Posterior cingulate gyrus (tissue), 11 donors: ENCODE data around the gene MSH5.

ENCODE experiments used
- DNase-seq, 10 donors: peaks; one replicate each; pipeline versions ENCODE4 v3.0.0 to v3.0.0-alpha.2; 2020 to 2021; ENCODE audit warnings: mixed read lengths in 3 of 10
- intact Hi-C: fragments of 100-400 bp; cut with DNase I; formaldehyde crosslinking; loops from one replicate; pipeline ENCODE4 v1.15.1; 2023

MSH5 gene

DNA sequence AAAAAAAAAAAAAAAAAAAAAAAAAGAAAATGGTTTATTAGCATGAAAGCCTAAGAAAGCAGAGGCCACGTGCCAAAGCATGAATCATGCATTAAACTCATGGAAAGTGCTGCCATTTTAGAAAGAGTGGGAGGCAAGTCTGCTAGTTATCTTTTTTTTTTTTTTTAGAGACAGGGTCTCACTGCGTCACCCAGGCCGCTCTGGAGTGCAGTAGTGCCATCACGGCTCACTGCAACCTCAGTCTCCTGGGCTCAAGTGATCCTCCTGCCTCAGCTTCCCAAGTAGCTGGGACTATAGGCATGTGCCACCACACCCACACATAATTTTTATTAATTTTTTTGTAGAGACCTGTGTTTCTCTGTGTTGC, 32.2 kb downstream of the MSH5 start:
- peak in 1 of 10 donors; percentile 26 for DNase-seq
- intact Hi-C loops = no loop called here

DNA sequence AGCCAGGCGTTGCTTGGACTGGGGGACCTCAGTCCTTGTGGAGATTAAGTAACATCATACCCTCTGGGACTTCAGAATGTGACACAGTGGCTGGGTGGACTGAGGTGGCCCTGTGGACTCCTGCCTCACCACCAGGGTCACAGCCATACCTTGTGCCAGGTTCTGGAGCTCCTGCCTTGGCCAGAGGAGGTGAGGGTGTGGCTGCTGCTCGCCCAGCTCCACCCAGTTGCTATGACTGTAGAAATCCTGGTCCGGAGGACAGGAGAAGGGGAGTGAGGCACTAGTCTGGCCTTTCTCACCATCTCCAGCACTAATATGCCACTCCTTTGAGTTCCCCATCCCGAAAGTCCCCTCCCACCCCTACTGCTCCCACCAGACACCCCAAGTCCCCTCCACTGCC, 35.4 kb downstream of the MSH5 start:
- intact Hi-C loops = no loop called here
- peak in 3 of 10 donors; percentile 24 to 62 (median 51) for DNase-seq

DNA sequence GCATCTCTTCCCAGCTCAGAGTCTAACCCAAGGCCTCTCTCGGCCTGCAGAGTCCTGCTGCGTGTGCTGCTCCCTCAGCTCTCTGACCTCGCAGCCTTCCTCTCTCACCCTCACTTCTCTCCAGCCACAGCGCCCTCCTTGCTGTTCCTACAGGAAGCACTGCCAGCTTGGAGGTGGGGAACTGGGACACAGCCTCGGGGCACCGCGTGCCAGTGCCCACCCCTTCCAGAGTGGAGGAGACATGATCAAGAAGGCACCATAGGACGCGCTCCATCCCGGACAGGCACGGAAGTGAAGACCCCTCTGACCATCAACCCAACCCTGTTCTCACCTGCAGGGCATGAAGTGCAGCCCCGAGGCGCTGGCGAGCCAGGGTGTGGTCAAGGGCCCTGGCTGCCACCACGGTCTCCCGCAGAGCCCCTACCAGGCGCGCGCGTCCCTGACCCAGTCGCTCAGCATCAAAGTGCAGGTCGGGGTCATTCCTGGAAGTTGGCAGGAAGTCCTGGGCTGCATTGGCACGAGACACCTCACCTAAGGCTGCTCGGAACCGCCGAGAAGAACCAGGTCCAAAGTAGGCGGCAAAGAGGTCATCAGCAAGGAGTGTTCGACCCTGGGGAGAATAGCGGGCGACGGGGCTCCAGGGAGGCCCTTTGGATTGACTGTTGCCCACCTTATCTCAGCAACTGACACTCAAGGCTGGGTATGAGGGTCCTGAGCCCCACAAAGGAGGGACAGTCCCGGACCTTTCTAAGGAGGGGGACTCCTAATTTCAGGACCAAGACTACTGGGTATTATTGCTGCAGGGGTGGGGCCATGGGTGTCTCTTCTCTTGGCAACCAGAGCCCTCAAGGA, 36.1 kb downstream of the MSH5 start:
- intact Hi-C loops = no loop called here
- peak in 3 of 10 donors; percentile 39 to 72 (median 67) for DNase-seq

DNA sequence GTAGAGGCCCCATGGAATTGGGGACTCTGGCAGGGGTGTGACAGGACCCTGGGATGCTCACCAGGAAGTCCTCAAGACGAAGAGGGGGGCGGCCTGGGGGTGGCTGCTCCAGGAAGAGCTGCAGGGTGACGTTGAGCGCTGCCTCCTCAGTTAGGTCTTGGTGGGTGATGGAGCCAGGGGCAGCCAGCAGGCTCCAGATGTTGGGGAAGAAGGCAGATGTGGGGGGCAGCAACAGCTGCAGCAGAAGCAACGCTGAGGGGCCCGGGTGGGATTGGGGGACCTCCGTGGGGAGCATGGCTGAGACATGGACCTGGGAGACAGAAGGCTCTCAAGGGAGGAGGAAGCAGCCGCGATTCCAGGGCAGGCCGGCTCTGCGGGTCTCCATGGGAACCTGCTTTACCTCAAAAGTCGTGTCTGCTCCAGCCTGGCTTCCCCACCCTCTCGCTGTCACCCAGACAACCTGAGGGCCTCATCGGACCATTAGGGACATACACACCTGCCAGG, 36.7 kb downstream of the MSH5 start:
- DNase-seq = peak in 6 of 10 donors; percentile 40 to 91 (median 67)
- intact Hi-C loops = no loop called here

DNA sequence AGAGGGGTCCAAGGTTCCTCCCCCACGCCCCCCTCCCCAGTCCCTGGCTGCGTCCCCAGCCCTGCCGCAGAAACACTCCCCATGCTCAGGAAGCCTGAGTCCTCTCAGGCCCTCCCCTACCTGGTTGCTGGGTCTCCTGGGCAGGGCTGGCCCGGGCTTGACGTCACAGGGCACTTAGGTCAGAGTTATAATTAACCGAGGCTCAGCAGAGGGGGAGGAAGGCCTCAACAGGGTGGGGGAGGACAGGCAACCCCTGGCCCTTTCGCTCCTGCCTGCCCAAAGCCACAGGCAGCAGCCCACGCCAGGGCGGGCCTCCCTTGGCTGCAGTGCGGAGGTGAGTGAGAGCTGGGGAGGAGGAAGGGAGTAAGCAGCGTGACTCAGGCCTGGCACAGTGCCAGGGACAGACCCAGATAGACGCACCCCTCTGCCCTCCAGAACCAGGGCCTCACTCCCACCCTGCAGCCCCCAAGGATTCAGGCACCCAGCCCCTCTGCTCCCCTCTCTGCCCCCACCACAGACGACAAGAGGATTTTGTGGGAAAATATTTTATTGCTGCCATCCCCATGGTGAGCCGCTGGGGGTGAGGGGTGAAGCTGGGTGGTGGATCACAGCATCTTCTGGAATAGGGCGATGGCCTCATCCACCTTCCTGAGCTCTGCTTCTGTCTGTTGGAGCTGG, 37.3 kb downstream of the MSH5 start, which contains the start of gene VWA7:
VWA7 (minus strand) TSS at position 340 of the 678 bp plus-strand sequence. CDS start 549 bp downstream, outside the sequence.
- intact Hi-C loops = no loop called here
- DNase-seq = peak in 7 of 10 donors; percentile 38 to 93 (median 58)

DNA sequence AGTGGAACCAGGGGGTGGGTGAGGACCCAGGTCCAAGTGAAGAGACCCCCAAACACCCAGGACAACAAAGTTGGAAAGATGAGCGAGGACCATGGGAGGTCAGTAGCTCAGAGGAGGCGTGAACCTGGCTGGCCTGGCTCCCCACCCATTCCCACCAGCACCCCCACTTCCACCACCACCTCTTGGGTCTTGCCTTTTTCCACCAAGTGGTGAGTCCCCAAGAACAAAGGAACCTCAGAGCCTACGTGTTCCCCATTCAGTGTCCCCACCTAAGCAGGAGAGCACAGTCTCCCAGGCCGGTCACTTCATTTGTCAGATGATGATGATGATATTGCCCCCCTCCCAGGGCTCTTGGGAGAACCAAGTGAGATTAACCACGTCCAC, 37.9 kb downstream of the MSH5 start:
- intact Hi-C loops = no loop called here
- peak in 1 of 10 donors; percentile 27 for DNase-seq

DNA sequence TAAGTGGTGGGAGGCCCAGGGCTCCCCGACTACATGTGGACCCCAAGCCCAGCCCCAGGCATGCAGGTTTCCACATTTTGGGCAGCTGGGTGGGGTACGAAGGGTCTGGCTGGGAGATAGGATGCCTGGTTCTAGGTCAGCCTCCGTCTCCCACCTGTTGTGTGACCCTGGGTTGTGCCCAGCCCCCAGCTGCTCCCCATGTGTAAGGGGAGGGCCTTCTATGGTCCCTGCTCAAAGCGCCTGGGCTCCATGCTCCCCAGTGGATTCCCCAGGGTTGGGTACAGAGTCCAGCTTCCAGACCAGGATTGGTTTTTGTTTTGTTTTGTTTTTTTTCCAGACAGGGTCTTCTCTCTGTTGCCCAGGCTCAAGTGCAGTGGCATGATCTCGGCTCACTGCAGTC, 38.4 kb downstream of the MSH5 start:
- DNase-seq = peak in 2 of 10 donors; percentile 20 to 43
- intact Hi-C loops = no loop called here

DNA sequence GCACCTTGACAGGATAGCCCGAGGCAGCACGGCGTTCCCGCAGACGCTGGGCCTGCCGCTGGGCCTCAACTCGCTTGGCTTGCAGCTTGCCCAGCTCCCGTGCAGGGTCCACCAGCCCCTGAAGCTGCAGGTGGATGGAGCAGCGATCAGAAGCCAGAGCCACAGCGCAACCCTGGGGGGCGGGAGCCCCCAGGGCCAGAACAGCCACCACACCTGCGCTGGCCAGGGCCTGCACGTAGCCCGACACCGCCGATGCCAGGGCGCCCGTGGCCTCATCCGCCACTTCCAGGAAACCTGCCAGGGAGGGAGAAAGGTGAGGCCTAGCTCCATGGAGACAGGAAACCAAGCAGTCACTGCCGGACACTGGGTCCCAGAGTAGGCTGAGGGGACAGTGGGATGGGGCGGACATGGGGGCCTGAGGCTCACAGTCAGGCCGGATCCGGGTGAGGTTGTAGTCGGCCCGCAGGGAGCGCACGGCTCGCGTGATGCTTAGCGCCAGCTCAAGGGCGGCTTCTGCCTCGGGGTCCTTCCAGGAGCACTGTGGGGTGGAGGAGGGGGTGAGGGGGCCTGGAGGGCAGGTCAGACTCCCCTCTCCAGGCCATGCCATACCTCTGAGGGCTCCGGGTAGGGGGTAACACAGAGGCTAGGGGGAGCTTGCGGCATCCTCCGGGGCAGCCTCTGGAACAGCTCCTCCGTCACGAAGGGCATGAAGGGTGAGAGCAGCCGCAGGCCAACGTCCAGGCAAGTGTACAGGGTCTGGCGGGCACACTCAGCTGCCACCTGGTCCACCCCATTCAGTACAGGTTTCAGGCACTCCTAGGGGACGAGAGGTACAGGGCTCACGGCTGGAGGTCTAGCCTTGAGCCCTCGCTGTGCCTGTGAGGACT, 39.4 kb downstream of the MSH5 start:
- intact Hi-C loops = no loop called here
- DNase-seq = peak in 3 of 10 donors; percentile 61 to 76 (median 70)

DNA sequence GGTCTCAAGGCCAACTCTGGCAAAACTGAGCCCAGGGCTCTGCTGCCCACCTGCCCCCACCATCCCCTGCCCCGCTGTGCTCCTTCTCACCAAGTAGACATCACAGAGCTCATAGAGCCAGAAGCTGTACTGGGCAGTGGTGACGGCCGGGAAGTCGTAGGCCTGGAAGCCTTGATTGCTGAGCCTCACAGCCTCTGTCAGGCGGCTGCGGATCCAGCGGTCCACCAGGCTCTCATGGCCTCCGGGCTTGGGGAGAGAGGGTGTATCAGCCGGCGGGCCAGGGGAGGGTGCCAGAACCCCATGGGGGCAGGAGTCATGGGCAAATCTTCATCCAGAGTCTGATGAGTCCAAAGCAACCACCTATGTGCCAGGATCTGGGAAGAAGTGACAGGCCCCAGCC, 40.1 kb downstream of the MSH5 start:
- DNase-seq = peak in 3 of 10 donors; percentile 26 to 79 (median 60)
- intact Hi-C loops = no loop called here

DNA sequence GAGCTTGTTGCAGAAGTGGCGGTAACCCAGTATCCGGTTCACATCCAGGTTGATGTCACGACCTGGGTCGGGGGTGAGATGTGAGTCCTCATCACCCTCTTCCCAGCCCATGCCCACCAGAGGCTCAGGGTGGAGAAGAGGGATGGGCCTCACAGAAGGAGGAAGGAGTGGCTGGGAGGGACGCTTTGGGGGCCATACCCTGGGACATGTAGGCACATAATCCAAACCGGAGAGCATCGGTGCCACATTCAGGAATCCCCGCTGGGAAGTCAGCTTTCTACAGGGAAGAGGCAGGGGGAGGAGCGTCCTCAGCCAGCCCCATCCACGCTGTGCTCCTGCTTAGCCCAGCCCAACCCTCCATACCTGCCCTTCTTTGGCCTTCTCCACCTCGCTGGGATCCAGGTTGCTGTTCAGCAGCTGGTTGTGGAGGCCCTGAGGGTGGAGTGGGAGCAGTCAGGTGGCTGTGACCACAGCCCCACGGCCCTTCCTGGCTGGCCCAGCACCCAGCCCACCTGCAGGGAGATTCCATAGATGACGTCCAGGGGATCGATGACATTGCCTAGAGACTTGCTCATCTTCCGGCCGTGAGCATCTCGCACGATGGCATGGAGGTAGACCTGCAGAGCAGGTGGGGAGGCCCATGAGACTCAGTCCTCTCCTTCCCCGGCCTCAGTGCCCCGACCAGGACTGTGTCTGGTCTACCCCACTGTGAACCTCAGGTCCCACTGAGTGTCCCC, 40.9 kb downstream of the MSH5 start:
- intact Hi-C loops = no loop called here

DNA sequence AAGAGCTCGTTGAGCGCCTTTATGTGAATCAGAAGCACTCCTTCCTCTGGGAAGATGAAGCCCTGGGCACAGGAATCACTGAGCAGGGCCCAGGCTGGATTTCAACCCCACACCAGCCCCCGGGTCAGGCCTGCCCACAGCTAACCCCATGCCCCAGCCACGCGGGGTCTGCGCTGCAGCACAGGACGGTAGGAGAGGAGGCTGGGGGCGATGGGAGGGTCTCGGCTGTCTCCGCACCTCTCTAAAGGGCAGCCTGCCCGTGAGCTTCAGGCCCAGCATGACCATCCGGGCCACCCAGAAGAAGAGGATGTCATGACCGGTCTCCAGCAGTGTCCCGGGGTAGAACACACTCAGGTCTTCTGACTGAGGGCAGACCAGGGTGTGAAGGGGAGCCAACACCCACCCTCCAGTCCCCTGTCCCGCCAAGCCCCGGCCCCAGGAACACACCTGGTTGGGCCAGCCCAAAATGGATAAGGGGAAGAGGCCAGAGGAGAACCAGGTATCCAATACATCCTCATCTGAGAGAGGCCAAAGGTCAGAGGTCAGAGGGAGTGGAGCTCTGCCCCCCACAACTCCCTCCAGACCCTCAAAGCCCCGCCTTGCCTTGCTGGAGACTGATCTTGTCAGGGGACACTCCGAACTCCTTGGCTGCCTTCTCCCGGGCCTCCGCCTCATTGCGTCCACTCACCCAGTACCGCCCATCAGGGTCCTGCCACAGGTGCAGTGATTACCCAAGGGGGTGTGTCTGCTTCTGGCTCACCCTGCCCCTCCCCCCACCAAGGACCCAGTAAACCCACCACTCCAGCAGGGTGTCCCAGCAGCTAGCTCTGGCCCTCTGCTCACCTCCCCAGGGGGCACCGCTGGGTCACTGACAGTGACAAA, 41.7 kb downstream of the MSH5 start:
- intact Hi-C loops = no loop called here
- peak in 2 of 10 donors; percentile 57 to 64 for DNase-seq

More for the DNA sequence above, 40.9 kb downstream of the MSH5 start:
- DNase-seq = peak in 2 of 10 donors; percentile 67 to 76

DNA sequence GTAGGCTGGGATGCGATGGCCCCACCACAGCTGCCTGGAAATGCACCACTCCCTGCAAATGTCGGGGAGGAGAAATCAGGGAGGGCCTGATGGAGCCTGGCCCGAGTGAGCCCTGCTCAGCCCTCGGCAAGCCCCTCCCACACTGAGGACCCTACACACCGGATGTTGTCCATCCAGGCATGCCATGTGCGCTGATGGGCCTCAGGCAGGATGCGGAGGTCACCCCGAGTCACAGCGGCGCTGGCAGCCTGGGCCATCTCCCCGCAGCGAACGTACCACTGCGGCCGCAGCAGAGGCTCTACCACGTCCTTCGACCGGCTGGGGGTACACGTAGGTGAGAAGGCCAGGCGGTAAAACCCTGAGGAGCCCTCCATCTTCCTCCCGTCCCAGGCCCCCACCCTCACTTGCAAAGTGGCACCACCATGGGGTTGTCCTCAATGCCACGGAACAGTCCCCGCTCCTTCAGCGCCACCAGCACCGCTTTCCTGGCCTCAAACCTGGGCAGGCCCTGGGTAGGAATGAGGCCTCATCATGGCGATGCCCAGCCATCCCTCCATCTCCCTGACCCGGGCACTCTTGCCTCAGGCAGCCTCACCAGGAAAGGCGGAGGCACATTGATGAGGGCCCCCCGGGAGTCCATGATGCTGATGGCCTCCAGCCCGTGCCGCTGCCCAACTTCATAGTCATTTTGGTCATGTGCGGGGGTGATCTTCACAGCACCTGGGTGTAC, 42.5 kb downstream of the MSH5 start:
- DNase-seq = peak in 3 of 10 donors; percentile 55 to 73 (median 55)
- intact Hi-C loops = no loop called here

DNA sequence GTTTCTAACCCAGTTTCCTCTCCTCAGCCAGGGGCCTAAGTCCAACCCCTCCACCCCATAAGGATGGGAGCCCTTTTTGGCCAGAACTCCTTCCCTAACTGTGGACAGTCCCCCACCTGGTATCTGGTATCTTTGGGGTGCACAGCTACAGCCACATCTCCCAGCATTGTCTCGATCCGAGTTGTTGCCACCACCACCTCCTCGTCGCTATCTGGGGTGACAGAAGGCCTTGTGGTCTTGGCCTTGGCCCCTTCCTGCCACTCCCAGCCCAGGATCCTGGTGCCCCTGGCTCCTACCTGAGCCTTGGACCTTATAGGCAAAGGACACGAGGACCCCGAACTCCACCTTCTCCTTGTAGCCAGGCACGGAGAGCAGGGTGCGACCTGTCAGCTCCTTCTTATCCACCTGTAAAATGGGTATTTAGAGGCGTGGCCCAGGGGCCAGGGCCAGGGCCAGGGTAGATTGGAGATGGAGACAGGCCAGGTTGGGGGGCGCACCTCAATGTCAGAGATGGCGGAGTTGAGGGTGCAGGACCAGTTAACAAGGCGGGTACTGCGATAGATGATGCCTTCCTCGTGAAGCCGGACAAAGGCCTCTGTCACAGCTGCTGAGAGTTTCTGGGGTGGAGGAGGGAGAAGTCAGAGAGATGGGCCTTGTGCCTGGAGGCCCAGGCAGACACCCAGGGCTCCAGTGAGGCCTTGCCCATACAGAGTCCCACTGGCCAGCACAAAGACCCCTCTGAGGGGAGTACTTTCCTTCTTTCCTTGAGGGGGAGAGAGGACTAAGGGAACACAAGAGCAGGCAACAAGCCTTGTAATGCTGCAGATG, 44.5 kb downstream of the MSH5 start:
- peak in 2 of 10 donors; percentile 59 to 78 for DNase-seq
- intact Hi-C loops = no loop called here

DNA sequence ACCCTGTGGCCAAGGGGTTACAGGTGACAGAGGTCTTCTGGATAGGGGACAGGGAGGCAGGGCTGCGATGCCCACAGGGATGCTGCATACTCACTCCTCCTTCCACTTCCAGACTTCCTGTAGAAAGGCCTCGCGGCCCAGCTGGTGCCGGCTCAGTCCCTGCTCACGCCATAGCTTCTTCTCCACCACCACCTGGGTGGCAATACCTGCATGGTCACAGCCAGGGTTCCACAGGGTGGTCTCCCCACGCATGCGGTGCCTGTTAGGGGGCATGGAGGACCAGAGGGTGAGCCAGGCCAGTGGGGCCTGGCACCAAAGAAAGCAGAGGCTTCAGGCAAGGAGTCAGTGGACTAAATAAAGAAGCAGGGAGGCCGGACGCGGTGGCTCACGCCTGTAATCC, 45.7 kb downstream of the MSH5 start:
- peak in 2 of 10 donors; percentile 40 to 55 for DNase-seq
- intact Hi-C loops = no loop called here

DNA sequence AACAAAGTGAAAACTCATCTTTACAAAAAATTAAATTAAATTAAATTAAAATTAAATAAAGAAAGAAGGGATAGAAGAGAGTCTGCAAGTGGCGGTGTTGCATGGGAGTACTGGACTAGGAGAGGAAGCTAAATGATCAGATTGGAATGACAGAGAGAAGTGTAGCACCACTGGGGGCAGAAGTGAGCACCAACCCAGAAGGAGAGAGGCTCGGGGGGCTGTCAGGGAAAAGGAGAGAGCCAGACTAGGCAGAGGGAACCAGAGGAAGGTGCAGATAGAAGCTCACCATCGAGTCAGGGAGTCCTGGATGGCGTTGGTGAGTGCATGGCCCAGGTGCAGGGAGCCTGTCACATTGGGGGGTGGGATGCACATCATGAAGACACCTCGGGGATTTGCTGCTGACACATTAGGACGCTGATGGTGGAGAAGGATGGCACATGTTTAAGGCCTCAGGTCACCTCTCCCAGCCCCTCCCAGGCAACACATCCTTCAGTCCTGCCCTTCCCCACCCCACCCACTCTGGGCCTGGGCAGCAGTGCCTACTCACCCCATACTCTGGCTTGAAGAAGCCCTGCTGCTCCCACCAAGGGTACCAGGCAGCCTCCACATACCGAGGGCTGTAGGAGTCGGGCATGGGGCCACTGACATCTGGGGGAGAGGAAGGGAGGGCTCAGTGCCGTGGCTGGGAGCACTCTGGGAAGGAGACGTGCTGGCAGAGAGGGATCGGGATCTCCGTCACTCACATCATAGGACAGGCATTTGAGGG, 51.7 kb downstream of the MSH5 start:
- intact Hi-C loops = loop anchor here (10.0 kb wide), 3 partner anchors 57 to 247 kb away; partner anchors contain the start of genes ABHD16A, ATP6V1G2, CLIC1 and DDX39B
- DNase-seq = peak in 8 of 10 donors; percentile 23 to 90 (median 54)

DNA sequence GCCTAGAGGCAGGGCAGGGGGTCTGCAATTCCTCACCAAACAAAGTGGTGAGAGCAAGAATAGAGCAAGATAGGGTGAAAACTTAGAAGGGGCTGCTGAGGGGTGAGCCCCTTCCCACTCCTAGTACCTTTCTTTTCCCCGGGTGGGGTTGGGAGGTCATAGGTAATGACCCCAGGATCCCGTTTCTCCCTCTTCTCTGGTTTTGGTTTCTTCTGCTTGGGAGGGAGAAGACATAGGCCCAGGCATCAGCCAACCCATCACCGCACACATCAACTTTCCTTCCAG, 52.2 kb downstream of the MSH5 start:
- no peak for DNase-seq
- intact Hi-C loops = loop anchor here (10.0 kb wide), 3 partner anchors 57 to 247 kb away; partner anchors contain the start of genes ABHD16A, ATP6V1G2, CLIC1 and DDX39B
